ENCODE measurements around the gene TSHZ1.

DNA sequence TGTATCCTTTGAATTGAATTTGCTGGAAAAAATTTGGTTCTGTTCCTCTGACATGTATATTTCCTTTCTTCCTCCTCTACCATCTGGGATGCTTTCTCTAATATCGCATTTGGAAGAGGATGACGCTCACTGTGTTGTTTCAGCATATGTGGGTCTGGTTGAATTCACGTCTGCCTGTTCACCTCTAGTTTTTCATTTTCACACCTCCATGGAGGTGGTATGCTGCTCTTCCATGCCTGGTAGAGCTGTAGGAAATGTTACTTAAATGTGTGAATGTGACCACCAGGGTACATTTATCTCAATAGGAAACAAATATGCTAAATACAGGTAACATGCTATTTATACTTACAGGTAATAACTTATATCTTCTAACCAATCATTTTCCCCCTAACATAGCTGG, 44.5 kb downstream of the TSHZ1 start:
- TF ChIP-seq, protein P1, sequence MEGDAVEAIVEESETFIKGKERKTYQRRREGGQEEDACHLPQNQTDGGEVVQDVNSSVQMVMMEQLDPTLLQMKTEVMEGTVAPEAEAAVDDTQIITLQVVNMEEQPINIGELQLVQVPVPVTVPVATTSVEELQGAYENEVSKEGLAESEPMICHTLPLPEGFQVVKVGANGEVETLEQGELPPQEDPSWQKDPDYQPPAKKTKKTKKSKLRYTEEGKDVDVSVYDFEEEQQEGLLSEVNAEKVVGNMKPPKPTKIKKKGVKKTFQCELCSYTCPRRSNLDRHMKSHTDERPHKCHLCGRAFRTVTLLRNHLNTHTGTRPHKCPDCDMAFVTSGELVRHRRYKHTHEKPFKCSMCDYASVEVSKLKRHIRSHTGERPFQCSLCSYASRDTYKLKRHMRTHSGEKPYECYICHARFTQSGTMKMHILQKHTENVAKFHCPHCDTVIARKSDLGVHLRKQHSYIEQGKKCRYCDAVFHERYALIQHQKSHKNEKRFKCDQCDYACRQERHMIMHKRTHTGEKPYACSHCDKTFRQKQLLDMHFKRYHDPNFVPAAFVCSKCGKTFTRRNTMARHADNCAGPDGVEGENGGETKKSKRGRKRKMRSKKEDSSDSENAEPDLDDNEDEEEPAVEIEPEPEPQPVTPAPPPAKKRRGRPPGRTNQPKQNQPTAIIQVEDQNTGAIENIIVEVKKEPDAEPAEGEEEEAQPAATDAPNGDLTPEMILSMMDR (IDR thresholded peaks at IDR 0.05; ENCODE audit: low read length) = no peak
- no peak for TF ChIP-seq EZH2 (IDR thresholded peaks at IDR 0.05; ENCODE audit: borderline replicate concordance, low read length)
